ENCODE results near the gene DNASE1. TPM values are rescaled to one million over a fixed set of nuclear protein-coding genes. Genes with fewer than 3 reads are reported as not detected.

Gene DNASE1
- total and polyA plus RNA-seq, 4 donors = 0.77 to 11.6 (median 6.2) TPM

DNA sequence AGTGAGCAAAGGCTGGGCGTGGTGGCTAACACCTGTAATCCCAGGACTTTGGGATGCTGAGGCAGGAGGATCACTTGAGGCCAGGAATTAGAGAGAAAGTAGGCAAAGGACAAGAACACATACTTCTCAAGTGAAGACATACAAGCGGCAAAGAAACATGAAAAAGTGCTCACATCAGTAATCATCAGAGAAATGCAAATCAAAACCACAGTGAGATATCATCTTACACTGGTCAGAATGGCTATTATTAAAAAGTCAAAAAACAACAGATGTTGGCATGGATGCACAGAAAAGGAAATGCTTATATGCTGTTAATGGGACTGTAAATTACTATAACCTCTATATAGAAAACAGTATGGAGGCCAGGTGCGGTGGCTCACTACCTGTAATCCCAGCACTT lies 30.8 kb upstream of the DNASE1 start:
- Histone ChIP-seq H3K4me3 (ENCODE audit: low read depth in 1 of 3, low read length in 3 of 3) (no peak overlapping the region), H3K36me3 (ENCODE audit: control insufficient read depth in 4 of 4, insufficient read depth in 3 of 4, low read depth in 1 of 4, low read length in 3 of 4) (no peaks in the 10 kb centered on the region), H3K4me1 (ENCODE audit: control insufficient read depth in 4 of 4, insufficient read depth in 4 of 4, low read length in 3 of 4) (peaks cover 0 to 6% (median 1%) of the 10 kb centered on the region in 4 donors), H3K9me3 (ENCODE audit: control insufficient read depth in 4 of 4, low read length in 3 of 4) (no peaks in the 10 kb centered on the region), H3K27ac (ENCODE audit: low read depth in 1 of 2, low read length in 2 of 2) (no peak overlapping the region), H3K9ac (ENCODE audit: low read depth in 1 of 2, low read length in 2 of 2) (no peak overlapping the region), H3K27me3 (ENCODE audit: control insufficient read depth in 4 of 4, insufficient read depth in 4 of 4, low read length in 3 of 4) (no peaks in the 10 kb centered on the region)
- no peak for DNase-seq (ENCODE audit: low spot score)
- no peak for TF ChIP-seq HNF4A (conservative IDR thresholded peaks at IDR 0.05)
- TF ChIP-seq SP1 (IDR thresholded peaks at IDR 0.05) = no peak
- no peak for TF ChIP-seq RAD21 (IDR thresholded peaks at IDR 0.05)
- TF ChIP-seq HNF4G (IDR thresholded peaks at IDR 0.05) = no peak
- TF ChIP-seq, protein P1, sequence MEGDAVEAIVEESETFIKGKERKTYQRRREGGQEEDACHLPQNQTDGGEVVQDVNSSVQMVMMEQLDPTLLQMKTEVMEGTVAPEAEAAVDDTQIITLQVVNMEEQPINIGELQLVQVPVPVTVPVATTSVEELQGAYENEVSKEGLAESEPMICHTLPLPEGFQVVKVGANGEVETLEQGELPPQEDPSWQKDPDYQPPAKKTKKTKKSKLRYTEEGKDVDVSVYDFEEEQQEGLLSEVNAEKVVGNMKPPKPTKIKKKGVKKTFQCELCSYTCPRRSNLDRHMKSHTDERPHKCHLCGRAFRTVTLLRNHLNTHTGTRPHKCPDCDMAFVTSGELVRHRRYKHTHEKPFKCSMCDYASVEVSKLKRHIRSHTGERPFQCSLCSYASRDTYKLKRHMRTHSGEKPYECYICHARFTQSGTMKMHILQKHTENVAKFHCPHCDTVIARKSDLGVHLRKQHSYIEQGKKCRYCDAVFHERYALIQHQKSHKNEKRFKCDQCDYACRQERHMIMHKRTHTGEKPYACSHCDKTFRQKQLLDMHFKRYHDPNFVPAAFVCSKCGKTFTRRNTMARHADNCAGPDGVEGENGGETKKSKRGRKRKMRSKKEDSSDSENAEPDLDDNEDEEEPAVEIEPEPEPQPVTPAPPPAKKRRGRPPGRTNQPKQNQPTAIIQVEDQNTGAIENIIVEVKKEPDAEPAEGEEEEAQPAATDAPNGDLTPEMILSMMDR (IDR thresholded peaks at IDR 0.05; ENCODE audit: low read depth, low read length, missing input control) = no peak
- no peak for TF ChIP-seq NR2F2 (IDR thresholded peaks at IDR 0.05)
- no peak for TF ChIP-seq FOXA2 (IDR thresholded peaks at IDR 0.05)
- TF ChIP-seq, protein P2, sequence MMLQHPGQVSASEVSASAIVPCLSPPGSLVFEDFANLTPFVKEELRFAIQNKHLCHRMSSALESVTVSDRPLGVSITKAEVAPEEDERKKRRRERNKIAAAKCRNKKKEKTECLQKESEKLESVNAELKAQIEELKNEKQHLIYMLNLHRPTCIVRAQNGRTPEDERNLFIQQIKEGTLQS (IDR thresholded peaks at IDR 0.05) = no peak
- no peak for TF ChIP-seq RXRA (IDR thresholded peaks at IDR 0.05)
- no peak for TF ChIP-seq JUND (IDR thresholded peaks at IDR 0.05)
- no peak for TF ChIP-seq YY1 (IDR thresholded peaks at IDR 0.05)
- TF ChIP-seq GABPA (IDR thresholded peaks at IDR 0.05 in 1 of 2, conservative IDR thresholded peaks at IDR 0.05 in 1 of 2) = no peak
- TF ChIP-seq, protein P3, sequence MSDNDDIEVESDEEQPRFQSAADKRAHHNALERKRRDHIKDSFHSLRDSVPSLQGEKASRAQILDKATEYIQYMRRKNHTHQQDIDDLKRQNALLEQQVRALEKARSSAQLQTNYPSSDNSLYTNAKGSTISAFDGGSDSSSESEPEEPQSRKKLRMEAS (IDR thresholded peaks at IDR 0.05) = no peak
- no peak for TF ChIP-seq EGR1 (IDR thresholded peaks at IDR 0.05; ENCODE audit: low read depth in 2 of 2)
- TF ChIP-seq, protein P4, sequence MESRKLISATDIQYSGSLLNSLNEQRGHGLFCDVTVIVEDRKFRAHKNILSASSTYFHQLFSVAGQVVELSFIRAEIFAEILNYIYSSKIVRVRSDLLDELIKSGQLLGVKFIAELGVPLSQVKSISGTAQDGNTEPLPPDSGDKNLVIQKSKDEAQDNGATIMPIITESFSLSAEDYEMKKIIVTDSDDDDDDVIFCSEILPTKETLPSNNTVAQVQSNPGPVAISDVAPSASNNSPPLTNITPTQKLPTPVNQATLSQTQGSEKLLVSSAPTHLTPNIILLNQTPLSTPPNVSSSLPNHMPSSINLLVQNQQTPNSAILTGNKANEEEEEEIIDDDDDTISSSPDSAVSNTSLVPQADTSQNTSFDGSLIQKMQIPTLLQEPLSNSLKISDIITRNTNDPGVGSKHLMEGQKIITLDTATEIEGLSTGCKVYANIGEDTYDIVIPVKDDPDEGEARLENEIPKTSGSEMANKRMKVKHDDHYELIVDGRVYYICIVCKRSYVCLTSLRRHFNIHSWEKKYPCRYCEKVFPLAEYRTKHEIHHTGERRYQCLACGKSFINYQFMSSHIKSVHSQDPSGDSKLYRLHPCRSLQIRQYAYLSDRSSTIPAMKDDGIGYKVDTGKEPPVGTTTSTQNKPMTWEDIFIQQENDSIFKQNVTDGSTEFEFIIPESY (IDR thresholded peaks at IDR 0.05) = no peak
- TF ChIP-seq TAF1 (conservative IDR thresholded peaks at IDR 0.05) = no peak
- TF ChIP-seq FOXA1 (IDR thresholded peaks at IDR 0.05) = no peak
- TF ChIP-seq, protein P5, sequence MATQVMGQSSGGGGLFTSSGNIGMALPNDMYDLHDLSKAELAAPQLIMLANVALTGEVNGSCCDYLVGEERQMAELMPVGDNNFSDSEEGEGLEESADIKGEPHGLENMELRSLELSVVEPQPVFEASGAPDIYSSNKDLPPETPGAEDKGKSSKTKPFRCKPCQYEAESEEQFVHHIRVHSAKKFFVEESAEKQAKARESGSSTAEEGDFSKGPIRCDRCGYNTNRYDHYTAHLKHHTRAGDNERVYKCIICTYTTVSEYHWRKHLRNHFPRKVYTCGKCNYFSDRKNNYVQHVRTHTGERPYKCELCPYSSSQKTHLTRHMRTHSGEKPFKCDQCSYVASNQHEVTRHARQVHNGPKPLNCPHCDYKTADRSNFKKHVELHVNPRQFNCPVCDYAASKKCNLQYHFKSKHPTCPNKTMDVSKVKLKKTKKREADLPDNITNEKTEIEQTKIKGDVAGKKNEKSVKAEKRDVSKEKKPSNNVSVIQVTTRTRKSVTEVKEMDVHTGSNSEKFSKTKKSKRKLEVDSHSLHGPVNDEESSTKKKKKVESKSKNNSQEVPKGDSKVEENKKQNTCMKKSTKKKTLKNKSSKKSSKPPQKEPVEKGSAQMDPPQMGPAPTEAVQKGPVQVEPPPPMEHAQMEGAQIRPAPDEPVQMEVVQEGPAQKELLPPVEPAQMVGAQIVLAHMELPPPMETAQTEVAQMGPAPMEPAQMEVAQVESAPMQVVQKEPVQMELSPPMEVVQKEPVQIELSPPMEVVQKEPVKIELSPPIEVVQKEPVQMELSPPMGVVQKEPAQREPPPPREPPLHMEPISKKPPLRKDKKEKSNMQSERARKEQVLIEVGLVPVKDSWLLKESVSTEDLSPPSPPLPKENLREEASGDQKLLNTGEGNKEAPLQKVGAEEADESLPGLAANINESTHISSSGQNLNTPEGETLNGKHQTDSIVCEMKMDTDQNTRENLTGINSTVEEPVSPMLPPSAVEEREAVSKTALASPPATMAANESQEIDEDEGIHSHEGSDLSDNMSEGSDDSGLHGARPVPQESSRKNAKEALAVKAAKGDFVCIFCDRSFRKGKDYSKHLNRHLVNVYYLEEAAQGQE (IDR thresholded peaks at IDR 0.05) = no peak
- 98% methylated on average over 3 of the region's 3 CpGs for WGBS
